A549 treated with DMSO at 1 μM for 4 hours (cell line): ENCODE results near the gene CRYBB1. TPM values are rescaled to one million over a fixed set of nuclear protein-coding genes. Genes with fewer than 3 reads are reported as not detected.

Experiments
- total RNA-seq: library from RNA; stranded (reverse); fragments of 200-300 nt; extraction: Qiagen RNA extraction; gene quantifications from 5 replicates; pipeline ENCODE4 v1.2.3, GENCODE V29; 2022; ENCODE audit warnings: low read depth

The CRYBB1 gene
- not detected in 5 replicates for total RNA-seq

DNA sequence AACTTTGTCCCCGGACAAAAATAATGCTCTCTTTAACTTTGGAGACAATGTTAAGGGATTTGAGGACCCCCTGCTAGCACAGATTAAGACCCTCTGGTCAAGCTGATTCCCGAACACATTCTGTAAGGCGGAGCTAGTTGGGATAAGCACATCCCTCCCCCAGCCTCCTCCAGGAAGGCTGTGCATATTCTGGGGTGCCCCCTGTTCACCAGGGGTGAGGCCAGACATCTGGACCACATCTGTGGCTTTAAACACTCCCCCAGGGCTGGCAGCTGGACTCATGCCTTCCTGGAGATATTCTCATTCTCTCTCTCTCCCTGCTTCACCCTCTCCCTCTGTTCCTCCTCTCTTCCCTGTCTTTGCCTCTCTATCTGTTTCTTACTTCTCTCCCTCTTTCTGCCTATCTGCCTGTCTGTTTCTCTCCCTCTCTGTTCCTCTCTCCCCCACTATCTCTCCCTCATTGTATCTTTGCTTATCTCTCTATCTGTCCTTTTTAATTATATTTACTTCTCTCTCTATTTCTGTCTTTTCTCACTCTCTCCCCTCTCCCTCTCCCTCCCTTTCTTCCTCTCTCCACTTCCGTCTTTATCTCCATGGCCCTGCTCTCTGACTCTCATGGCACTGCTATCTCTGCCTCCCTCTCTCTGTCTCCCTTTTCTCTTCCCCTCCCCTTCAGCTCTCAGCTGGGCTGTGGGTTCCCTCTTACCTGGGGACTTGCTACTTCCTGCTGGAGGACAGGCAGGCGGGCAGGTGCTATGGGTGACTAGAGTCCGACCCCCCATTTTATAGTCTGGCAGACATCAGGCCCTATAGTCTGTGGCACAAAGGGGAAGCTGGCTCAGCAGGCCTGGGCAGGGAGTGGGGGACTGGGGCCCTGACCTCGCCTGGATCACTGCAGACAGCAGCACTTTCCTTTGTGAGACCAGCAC is at the start of gene CRYBB1:
Gene CRYBB1 (minus strand): TSS at position 757 of the 929 bp plus-strand sequence. CDS start 1,708 bp downstream, outside the sequence.

DNA sequence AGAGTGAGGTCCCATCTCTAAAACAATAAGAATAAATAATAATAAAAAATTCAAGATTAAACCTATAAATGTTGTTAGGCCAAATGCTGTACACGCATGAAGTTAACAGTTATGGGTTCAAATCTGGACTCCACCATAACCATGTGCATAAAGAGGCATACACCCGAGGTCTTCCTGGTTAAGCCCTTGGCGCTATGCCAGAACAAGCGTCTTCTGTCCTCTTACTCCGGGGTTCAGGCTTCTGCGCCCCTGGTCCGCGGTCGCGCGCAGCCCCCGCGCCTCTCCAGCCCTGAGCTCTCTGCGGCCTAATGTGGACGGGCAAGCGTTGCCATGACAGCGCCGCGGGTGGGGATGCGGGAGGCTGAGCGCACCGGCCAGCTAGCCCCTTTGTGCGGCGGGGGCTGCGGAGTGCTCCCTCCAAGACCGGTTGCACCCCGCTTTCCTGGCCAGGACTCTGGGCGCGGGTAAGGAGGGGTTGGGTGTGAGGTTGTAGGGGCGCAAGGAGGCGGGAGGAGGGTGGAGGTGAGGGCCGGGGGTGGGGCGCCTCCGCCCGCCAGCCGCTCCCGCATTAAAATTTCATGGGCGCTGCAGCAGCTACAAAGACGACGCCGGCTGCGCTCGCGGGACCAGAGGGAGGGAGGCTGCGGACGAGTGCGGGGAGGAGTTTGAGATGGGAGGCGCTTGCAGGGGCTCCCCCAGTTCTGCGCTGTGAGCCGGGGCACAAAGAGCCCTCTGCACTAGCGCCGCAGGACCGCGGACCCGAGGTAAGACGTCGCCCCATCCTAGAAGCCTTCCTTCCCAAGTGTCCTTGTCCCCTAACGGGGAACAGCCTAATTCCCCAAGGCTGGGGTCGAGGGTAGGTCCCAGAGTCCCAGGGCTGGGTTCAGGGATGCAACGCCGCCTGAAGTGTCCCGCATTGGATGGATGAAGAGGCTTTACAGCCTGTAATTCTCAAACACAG is 39.3 kb upstream of the CRYBB1 start, which contains the start of gene MIAT:
Gene MIAT (plus strand): TSS at position 698 of the 961 bp plus-strand sequence.

DNA sequence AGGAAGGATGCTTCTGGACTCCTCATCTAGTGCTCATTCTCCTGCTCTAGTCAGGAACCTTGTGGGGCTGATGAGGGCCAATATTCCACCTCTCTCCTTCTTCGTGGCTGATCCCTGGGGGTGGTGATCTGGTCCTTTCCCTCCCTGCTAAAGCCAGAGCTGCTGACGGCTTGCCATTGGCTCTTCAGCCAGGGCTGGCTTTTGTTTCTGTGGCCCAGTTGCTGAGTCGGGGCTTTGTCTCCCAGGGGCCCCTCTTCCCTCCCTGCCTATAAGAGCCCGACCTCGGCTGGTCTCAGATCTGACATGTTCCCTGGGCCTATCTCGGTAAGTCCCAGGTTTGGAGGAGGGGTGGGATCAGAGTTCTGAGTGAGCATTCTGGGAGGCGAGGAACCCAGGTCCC is 3.8 kb upstream of the CRYBB1 start, which contains the start of gene CRYBA4:
Gene CRYBA4 (plus strand): TSS at position 301 of the 400 bp plus-strand sequence. CDS start 634 bp downstream, outside the sequence.

DNA sequence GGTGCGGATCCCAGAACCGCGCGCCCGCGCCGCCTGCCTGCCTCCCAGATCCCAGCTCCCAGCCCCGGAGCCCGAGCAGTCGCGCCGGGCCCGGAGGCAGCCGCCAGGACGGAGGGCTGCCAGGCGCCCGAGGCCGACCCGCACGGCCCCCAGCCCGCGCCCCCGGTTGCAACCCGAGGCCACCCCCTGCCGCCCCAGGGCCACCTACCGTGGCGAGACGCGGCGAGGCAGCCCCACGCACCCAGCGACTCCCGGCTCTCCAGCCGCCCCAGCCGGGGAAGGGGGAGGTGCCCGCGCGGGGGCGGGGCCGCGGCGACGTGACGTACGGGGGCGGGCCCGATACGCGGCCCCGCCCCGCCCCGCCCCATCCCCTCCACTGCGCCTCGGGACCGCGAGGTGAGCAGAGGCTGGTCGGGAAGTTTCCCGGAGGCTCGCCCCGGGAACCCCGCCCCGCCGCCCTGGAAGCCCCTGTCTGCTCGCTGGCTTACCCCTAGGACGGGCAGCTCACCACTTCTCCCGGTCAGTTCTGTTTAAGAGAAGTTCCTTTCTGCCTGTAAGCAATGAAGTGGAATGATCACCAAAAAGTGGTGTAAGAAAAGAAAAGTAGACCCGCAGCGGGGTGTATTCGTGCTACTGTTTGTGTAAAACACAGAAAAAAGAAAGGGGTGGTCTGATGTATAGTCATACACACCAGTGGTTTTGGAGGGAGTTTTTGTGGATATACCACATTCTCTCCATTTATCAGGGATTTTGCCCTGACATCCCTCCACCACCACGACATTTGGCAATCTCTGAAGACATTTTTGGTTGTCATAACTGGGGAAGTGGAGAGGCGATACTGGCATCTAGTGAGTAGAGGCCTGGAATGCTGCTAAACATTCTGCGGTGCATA is 27.7 kb downstream of the CRYBB1 start, which contains the start of gene TPST2:
Gene TPST2 (minus strand): TSS at position 288 of the 892 bp plus-strand sequence. CDS start 48,502 bp downstream, outside the sequence.

Other genes starting within 250 kb of the CRYBB1 start
- 0.84 to 1.5 TPM (median 1.2 TPM) in 5 replicates for gene ASPHD2, start 188.8 kb downstream of the CRYBB1 start, total RNA-seq
- 14.8 to 18.1 TPM (median 16.8 TPM) in 5 replicates for gene HPS4, start 134.2 kb downstream of the CRYBB1 start, total RNA-seq
- gene SRRD, start 134.2 kb downstream of the CRYBB1 start, total RNA-seq = 16.7 to 27.4 TPM (median 24.1 TPM) in 5 replicates
- gene TFIP11, start 105.6 kb downstream of the CRYBB1 start, total RNA-seq = 21.9 to 27.7 TPM (median 24.3 TPM) in 5 replicates
- gene TPST2, start 27.9 kb downstream of the CRYBB1 start, total RNA-seq = 8.4 to 14.5 TPM (median 11.0 TPM) in 5 replicates
- not detected in 5 replicates for gene CRYBA4, start 3.9 kb upstream of the CRYBB1 start, total RNA-seq
- 0.29 to 0.56 TPM (median 0.39 TPM) in 5 replicates for gene MIAT, start 39.6 kb upstream of the CRYBB1 start, total RNA-seq